Rectal smooth muscle tissue (tissue), 1 donor: Measurements from ENCODE around the gene IL17C.
A peak's percentile ranks its signal among the peaks of the same experiment; 100 is the strongest.

Source experiments
- H3K27ac ChIP-seq: one replicate; pipeline ENCODE4 v1.7.0; 2013; ENCODE audit warnings: low read depth, low read length, inconsistent platforms
- H3K27me3 ChIP-seq: one replicate; pipeline ENCODE4 v1.7.0; 2013; ENCODE audit warnings: low read length; ENCODE audit not compliant: control insufficient read depth, insufficient read depth
- H3K36me3 ChIP-seq: one replicate; pipeline ENCODE4 v1.7.0; 2013; ENCODE audit warnings: low read length; ENCODE audit not compliant: control insufficient read depth, insufficient read depth
- H3K4me1 ChIP-seq: one replicate; pipeline ENCODE4 v1.7.0; 2013; ENCODE audit warnings: low read length; ENCODE audit not compliant: control insufficient read depth, insufficient read depth
- H3K4me3 ChIP-seq: one replicate; pipeline ENCODE4 v1.7.0; 2013; ENCODE audit warnings: low read length
- H3K9ac ChIP-seq: one replicate; pipeline ENCODE4 v1.7.0; 2013; ENCODE audit warnings: low read length

The IL17C gene

DNA sequence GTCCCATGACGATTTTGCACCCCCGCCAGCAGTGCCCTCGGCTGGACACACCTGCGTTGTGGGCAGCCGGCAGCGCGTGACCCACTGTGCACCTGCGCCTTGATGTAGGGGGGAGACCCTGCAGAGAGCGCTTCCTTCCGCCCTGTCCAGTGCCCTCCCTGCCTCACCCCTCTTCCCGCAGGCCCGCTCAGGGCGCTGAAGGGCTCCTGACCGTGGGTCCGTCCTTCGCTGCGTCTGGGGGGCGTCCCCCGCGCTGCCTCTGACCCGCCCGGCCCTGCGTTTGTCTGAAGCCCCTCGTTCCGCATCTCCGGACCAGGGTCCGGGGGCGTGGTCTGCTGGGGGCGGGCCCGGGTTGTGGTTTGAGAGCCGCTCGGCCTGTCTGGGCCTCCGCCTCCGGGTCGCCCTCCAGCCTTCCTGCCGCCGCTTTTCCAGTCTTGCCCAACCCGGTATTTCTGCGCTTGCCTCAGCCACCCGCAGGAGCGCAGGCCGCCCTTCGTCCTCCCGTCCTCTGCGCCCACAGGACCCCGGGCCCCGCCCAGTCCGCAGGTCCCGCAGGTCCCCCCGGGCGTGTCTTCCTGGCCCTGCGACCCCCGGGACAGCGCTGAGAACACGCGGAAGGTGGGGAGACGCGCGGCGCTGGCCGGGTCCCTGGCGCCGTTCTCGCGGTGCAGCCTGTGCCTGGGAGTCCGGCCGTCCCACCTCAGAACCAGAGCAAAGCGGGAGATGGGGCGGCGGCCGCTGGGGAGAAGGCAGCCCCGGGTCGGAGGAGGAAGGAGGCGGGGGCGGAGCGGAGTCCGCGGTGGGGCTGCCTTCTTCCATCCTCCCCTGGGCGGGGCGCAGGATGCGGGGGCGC is 4.0 kb upstream of the IL17C start:
- Histone ChIP-seq H3K36me3 (peaks cover 7% of the 10 kb centered on the region), H3K27ac (no peak overlapping the region), H3K9ac (no peak overlapping the region), H3K4me3 (peak overlapping the region; percentile 48), H3K4me1 (no peaks in the 10 kb centered on the region), H3K27me3 (peaks cover 28% of the 10 kb centered on the region)

DNA sequence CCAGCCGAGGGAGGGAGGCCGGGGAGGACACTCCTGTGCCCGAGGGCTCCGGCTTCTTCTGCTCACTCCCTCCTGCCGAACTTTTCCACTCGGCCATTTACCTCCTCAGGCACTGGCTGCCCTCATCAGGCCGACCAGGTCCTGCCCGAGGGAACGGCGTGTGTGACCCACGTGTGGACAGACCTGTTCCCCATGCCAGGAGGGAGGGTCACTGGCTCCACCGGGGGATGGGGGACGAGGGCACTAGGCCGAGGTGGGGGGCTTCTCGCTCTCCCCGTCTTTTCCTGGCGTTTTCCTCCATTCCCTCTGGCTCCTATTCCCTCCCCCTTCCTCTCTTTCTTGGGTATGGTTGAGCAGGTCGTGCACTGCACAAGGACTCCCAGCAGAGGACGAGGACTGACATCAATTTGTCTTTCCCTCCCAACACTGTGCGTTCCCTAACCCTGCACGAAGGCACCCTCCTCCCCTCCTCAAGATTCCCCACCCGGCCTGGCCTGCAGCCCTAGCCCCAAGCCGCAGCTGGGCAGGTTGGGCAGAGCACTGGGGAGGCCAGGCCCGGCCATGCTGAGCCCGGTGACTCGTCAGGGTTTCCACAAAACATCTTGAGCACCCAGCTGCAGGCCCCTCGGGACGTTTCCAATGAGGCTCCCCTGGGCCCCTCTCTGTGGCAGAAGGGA is 3.2 kb upstream of the IL17C start:
- Histone ChIP-seq H3K36me3 (peaks cover 7% of the 10 kb centered on the region), H3K4me3 (peak overlapping the region; percentile 48), H3K27ac (no peak overlapping the region), H3K9ac (no peak overlapping the region), H3K27me3 (peaks cover 36% of the 10 kb centered on the region), H3K4me1 (no peaks in the 10 kb centered on the region)

DNA sequence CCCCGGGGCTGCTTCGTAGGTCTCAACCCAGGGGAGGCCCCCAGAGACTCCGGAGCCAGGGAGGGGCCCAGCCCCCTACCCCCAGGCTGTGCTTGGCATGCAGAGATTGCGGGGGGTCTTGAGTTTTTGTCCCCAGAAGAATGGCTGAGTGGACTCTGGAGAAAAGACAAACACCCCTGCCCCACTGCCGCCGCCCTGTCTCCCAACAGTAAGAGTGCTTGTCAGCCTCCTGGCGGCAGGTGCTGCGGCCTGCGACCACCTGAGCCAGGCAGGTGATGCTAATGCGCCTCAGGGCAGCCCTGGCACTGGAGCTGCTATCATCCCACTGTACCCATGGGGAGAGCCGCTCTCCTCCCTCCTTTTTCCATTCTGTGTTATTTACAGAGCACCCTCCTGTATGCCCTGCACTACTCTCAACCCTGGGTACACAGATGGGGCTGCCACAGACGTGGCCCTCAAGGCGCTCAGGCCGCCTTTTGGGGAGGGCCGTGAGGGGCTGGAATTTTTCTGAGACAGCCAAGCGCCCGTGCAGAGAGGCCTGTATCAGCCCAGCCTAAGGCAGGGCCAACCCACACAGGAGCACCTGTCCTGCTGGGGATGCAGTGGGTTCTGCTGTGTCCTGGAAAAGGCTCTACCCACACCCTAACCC is 2.6 kb upstream of the IL17C start:
- Histone ChIP-seq H3K27me3 (peaks cover 41% of the 10 kb centered on the region), H3K27ac (no peak overlapping the region), H3K4me3 (no peak overlapping the region), H3K9ac (no peak overlapping the region), H3K36me3 (peaks cover 6% of the 10 kb centered on the region), H3K4me1 (no peaks in the 10 kb centered on the region)

DNA sequence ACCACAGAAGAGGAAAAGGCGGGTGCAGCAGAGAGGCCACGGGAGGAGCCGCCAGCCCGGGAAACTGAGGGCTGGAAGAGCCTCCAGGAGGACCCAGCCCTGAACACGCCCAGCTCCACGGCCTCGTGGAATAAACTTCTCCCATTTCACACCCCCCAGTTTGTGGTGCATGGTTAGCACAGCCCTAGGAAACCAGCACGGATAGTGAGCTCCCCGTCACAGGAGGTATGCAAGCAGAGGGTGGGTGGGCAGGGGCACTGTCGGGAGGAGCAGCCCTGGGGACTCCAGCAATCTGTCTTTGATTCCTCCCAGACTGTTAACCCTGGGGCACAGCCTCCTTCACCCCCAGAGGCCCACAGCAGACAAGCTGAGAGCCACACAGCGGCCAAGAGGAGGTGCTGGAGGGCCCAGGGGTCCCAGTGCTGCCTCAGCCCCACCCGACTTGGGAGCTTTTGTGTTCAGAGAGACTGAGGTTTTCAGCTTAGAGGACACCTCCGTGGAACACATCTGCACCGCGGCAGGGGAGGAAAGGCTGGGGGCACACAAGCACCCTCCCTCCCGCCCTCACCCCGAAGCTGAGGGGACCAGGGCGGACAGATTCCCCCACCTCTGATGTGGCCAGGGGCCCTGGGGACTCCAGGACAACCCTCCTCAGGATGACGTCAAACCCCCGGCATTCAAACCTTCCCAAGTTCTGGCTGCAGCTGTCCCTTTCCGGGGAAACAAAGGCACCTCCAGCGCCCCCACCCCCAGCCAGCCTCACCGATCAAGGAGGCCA is 1.7 kb upstream of the IL17C start:
- Histone ChIP-seq H3K4me3 (no peak overlapping the region), H3K36me3 (no peaks in the 10 kb centered on the region), H3K27ac (no peak overlapping the region), H3K4me1 (no peaks in the 10 kb centered on the region), H3K27me3 (peaks cover 41% of the 10 kb centered on the region), H3K9ac (no peak overlapping the region)

DNA sequence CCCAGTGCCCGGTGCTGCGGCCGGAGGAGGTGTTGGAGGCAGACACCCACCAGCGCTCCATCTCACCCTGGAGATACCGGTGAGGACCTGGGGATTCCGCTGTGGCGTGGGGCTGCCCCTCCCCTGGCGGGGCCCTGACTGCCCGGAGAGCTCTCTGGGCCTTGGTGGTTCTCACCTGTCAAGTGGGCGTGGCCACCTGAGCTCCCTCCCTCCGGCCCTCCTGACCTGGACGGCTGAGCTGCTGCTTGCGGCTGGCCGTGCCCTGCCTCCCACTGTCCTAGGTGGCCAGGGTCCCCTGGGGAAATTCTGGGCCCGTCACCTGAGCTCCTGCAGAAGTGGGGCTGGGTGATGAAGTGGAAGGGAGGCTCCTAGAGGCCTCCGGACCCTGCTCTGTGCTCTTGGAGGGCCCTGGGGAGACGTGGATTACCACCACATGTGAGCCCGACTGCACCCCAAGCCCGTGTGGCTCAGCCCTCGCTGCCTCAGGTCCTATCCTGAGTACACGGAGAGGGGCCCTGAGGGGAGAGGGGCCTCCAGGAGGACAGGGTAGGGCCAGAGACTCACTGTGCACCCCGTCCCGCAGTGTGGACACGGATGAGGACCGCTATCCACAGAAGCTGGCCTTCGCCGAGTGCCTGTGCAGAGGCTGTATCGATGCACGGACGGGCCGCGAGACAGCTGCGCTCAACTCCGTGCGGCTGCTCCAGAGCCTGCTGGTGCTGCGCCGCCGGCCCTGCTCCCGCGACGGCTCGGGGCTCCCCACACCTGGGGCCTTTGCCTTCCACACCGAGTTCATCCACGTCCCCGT is 1.1 kb downstream of the IL17C start:
- no peak overlapping the region for H3K9ac ChIP-seq
- no peak overlapping the region for H3K27ac ChIP-seq
- no peak overlapping the region for H3K4me3 ChIP-seq
- H3K36me3 ChIP-seq = no peaks in the 10 kb centered on the region
- H3K4me1 ChIP-seq = no peaks in the 10 kb centered on the region
- H3K27me3 ChIP-seq = peaks cover 40% of the 10 kb centered on the region

DNA sequence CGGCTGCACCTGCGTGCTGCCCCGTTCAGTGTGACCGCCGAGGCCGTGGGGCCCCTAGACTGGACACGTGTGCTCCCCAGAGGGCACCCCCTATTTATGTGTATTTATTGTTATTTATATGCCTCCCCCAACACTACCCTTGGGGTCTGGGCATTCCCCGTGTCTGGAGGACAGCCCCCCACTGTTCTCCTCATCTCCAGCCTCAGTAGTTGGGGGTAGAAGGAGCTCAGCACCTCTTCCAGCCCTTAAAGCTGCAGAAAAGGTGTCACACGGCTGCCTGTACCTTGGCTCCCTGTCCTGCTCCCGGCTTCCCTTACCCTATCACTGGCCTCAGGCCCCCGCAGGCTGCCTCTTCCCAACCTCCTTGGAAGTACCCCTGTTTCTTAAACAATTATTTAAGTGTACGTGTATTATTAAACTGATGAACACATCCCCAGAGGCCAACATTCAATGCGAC is 1.7 kb downstream of the IL17C start:
- Histone ChIP-seq H3K27me3 (peaks cover 35% of the 10 kb centered on the region), H3K27ac (no peak overlapping the region), H3K4me1 (no peaks in the 10 kb centered on the region)

DNA sequence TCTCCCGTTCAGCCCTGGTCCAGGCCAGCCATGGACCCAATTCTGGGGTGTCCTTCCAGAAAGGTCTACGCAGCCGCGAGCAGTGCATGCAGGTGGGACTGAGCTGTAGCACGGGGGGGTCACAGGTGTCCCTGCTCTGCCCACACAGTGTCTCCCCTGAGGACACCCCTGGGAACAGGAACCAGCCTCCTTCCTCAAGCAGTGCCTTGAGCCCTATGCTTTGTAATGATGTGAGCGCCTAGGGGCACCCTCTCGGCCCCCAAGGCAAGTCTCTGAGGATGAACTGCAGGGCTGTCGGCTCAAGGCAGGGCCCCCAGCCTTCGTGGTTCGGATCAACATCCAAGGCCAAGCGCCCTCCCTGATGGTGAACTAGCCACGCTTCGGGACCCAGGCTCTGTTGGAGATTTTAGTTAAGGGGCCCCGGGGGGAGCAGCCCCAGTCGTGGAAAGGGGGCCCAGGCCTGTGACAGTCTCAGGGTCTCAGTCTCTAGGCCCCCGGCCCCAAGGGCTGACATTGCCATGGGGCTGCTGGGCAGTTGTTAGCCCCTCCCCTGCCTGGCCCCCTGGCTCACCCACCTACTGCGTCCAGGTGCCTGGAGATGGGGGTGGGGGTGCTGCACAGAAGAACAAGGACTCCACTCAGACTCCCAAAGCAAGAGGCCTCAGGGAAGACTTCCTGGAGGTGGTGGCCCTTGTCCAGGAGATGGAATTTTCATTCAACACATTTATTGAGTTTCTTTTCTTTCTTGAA is 2.3 kb downstream of the IL17C start:
- Histone ChIP-seq H3K27me3 (peaks cover 32% of the 10 kb centered on the region), H3K9ac (no peak overlapping the region), H3K27ac (no peak overlapping the region), H3K4me1 (no peaks in the 10 kb centered on the region), H3K36me3 (no peaks in the 10 kb centered on the region), H3K4me3 (no peak overlapping the region)

More for the DNA sequence above, 1.7 kb downstream of the IL17C start:
- no peaks in the 10 kb centered on the region for H3K36me3 ChIP-seq
- H3K9ac ChIP-seq = no peak overlapping the region
- H3K4me3 ChIP-seq = no peak overlapping the region

DNA sequence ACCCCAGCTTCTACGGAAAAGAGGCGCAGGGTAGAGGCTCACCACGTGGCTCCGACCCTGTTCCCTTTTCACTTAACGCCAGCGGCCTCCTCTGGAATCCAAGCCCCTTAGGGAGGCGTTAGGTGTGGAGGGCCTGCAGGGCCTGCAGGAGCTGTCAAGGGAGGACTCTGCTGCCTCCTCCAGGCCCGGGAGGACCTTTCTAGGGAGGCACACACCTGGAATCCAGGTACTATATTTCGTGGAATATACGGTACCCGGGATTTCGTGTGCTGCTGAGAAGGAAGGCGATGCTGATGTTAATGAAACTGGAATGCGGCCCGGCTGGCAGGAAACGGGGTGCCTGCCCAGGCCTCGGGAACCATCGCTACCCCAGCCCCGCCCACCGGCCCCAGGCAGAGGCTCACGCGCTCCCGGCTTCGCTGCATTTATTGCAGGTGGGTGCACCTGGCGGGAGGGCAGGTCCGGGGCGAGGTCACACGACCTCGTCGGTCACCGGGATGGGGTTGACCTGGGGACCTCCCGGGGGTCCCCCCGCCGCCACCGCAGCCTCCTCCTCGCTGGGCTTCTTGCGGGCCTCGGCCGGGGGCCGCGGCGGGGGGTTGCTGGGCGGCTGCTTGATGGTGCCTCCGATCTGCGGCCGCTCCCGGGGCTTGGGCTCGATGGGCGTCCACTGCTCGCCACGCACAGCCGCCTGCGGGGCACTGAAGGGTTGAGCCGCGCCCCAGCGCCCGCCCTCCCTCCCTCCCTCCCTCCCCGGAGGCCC is 4.7 kb downstream of the IL17C start:
- Histone ChIP-seq H3K4me3 (no peak overlapping the region), H3K27ac (no peak overlapping the region), H3K27me3 (peaks cover 29% of the 10 kb centered on the region), H3K9ac (no peak overlapping the region), H3K4me1 (no peaks in the 10 kb centered on the region), H3K36me3 (no peaks in the 10 kb centered on the region)

DNA sequence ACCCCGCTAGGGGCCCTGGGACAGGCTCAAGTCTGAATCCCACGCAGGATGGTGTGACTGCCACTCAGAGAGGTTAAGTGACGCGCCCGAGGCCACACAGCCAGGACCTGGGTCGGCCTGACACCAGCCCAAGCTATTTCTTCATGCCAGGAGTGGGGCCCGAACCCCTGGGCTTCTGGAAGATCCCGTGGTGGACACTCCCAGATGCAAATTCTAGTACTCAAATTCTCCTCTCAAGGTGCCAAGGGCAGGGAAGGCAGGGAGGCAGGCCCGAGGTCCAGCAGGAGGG is 5.2 kb downstream of the IL17C start:
- H3K9ac ChIP-seq = no peak overlapping the region
- H3K36me3 ChIP-seq = no peaks in the 10 kb centered on the region
- H3K4me1 ChIP-seq = no peaks in the 10 kb centered on the region
- H3K27me3 ChIP-seq = peaks cover 24% of the 10 kb centered on the region
- no peak overlapping the region for H3K27ac ChIP-seq
- H3K4me3 ChIP-seq = no peak overlapping the region

DNA sequence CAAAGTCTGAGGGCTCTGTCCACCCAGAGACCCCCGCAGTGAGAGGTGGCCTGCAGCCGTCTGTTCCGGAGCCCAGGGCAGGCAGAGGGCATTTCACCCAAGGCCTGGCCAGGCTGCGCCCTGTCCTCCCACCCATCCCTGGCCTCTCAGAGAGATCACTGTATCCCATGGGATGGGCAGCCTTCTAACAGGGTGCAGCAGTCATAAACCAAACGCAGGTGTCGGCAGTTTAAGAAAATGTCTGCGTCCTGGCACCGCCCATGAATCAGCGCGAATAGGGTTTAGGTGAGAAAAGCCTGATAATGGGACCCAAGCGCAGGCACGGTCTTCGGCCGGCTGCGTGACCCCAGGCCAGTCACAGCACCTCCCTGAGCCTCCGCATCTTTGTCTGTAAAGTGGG is 7.1 kb downstream of the IL17C start:
- no peaks in the 10 kb centered on the region for H3K36me3 ChIP-seq
- H3K9ac ChIP-seq = no peak overlapping the region
- H3K27ac ChIP-seq = no peak overlapping the region
- no peak overlapping the region for H3K4me3 ChIP-seq
- peaks cover 5% of the 10 kb centered on the region for H3K27me3 ChIP-seq
- no peaks in the 10 kb centered on the region for H3K4me1 ChIP-seq

DNA sequence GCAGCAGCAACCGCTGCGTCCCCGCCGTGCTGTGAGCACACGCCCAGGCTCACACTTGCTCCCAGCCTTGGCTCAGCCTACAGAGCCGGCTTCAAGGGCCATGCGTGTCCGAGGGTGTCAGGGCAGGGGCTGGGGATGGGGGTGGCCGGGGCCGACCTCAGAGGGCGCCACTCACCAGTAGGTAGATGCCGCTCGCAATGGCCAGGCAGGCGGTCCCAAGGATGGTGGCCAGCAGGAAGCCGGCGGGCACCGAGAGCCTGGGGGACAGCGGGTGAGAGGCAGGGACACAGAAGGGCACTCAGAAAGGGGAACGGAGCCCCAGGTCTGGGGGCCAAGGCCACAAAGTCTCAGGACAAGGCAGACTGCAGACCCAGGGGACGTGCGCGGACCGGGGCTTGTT is 7.6 kb downstream of the IL17C start:
- Histone ChIP-seq H3K4me3 (no peak overlapping the region), H3K27ac (no peak overlapping the region), H3K9ac (no peak overlapping the region), H3K27me3 (peaks cover 3% of the 10 kb centered on the region), H3K36me3 (no peaks in the 10 kb centered on the region), H3K4me1 (no peaks in the 10 kb centered on the region)
